Measurements from ENCODE around the gene TPRG1.

DNA sequence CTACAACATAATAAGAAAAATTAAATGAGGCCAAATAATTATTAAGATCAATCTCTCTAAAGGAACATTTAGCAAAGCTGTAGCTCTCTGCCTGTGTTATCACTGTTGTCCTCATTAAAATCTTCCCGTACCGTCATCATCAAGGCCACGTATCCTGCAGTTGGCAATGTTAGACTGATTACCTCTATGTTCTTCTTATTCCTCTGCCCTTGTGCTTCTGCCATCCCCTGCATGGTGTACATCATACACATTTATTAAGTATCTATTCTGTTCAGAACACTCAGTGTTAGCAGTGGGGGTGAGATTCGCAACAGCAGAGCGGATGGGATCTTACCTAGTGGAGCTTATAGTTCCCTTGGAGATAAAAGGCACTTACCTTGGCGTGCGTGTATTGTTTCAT, 12.8 kb downstream of the TPRG1 start:
- TF ChIP-seq ZNF274 (IDR thresholded peaks at IDR 0.05; ENCODE audit: low read depth, low read length) (no peak), YY1 (IDR thresholded peaks at IDR 0.05; ENCODE audit: insufficient read depth, insufficient read length) (no peak)

All from NT2/D1 (cell line).